Body of pancreas (tissue), 4 donors: ENCODE measurements around the gene SBK2. TPM values are rescaled to one million over a fixed set of nuclear protein-coding genes. Genes with fewer than 3 reads are reported as not detected.

ENCODE experiments used
- ATAC-seq: fragments of 150-250 bp; one replicate; pipeline ENCODE4 v1.9.1; 2016
- DNase-seq, 4 donors: peaks; one replicate each; pipeline ENCODE4 v3.0.0-alpha.2; 2019
- H3K27ac ChIP-seq, 4 donors: fragments of 200-600 bp; sonication (generic); 1 replicate in 3 of 4; 2 replicates in 1 of 4; pipeline versions ENCODE4 v1.5.1 to v1.6.1; 2016 to 2019; ENCODE audit warnings: mild to moderate bottlenecking in 1 of 4, mixed read lengths in 1 of 4, moderate library complexity in 1 of 4
- H3K27me3 ChIP-seq, 2 donors: fragments of 200-600 bp; sonication (generic); one replicate each; pipeline ENCODE4 v1.6.0; 2016; ENCODE audit warnings: mild to moderate bottlenecking in 1 of 2
- H3K36me3 ChIP-seq, 2 donors: fragments of 200-600 bp; sonication (generic); replicated peaks in 1 of 2; 2 replicates each; pipeline ENCODE4 v1.5.1; 2016; ENCODE audit warnings: low read depth in 2 of 2; ENCODE audit not compliant: insufficient read depth in 1 of 2
- H3K4me1 ChIP-seq: fragments of 200-600 bp; sonication (generic); one replicate; pipeline ENCODE4 v1.6.0; 2016
- H3K4me3 ChIP-seq, 2 donors: fragments of 200-600 bp; sonication (generic); 1 replicate in 1 of 2; 2 replicates in 1 of 2; pipeline ENCODE4 v1.5.1; 2016 to 2019
- H3K9me3 ChIP-seq, 3 donors: fragments of 200-600 bp; sonication (generic); 1 replicate in 2 of 3; 2 replicates in 1 of 3; pipeline ENCODE4 v1.5.1; 2016
- POLR2A ChIP-seq, 3 donors: fragments of 450-650 bp; IDR thresholded peaks; one replicate each; pipeline ENCODE4 v1.6.1; 2016; ENCODE audit warnings: antibody characterized with exemption in 3 of 3, mild to moderate bottlenecking in 2 of 3
- WGBS, 2 donors: methylation state at CpG; one replicate each; pipeline ENCODE4 v1.1.5; 2017; 5-methylcytosine and 5-hydroxymethylcytosine counted together
- intact Hi-C: fragments of 100-400 bp; cut with DNase I; formaldehyde crosslinking; loops from one replicate; pipeline ENCODE4 v1.15.1; 2023
- total RNA-seq, 2 donors: library from RNA; depleted of rRNA; stranded (reverse); fragments of >200 nt; gene quantifications; one replicate each; pipeline ENCODE4 v1.1.0, GENCODE V29; 2016
- TF ChIP-seq, protein P1 (sequence below), 7 experiments: fragments of 450-650 bp in 4 of 7; fragments of 200-600 bp in 3 of 7; sonication (generic) in 3 of 7; IDR thresholded peaks; one replicate each; pipeline ENCODE4 v1.5.1; 2016 to 2019; ENCODE audit warnings: antibody characterized with exemption in 7 of 7

The SBK2 gene
- total RNA-seq, 2 donors from 2014 or later = not detected

DNA sequence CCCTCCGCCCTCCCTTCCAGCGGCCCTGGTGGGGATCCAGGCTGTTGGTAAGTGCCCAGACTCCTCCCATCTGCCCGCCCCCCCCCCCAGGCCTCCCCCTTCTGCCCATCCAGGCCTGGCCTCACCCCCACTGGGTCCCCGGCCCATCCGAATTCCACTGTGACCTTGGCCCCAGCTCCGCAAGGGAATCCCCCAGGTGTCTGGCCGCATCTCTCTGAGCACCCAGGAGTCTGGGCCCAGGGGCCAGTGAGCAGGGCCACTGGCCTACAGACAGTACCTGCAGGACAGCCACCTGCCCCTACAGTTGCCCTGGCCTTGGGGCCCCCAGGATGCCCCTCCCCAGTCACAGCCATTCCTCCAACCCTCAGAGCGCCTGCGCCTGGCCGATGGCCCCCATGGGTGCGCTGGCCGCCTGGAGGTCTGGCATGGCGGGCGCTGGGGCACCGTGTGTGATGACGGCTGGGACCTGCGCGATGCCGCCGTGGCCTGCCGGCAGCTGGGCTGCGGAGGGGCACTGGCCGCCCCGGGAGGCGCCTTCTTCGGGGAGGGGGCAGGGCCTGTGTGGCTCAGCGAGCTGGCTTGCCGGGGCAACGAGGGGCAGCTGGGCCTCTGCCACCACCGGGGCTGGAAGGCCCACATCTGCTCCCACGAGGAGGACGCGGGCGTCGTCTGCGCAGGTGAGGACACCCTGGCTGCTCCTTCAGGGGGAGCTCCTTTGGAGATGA is 47.8 kb downstream of the SBK2 start:
- Histone ChIP-seq H3K27ac (peak overlapping the region in 1 of 4 donors; percentile 17), H3K9me3 (no peaks in the 10 kb centered on the region), H3K36me3 (no peaks in the 10 kb centered on the region), H3K4me1 (peaks cover 37% of the 10 kb centered on the region), H3K27me3 (no peaks in the 10 kb centered on the region), H3K4me3 (no peak overlapping the region)
- intact Hi-C loops = no loop called here
- ATAC-seq (no peak), DNase-seq (no peak)
- 48% methylated on average over 34 of the region's 36 CpGs; no CpG with 5 or more reads in 1 of the 2 donors for whole genome bisulfite sequencing, 2 donors
- TF ChIP-seq, protein P1, sequence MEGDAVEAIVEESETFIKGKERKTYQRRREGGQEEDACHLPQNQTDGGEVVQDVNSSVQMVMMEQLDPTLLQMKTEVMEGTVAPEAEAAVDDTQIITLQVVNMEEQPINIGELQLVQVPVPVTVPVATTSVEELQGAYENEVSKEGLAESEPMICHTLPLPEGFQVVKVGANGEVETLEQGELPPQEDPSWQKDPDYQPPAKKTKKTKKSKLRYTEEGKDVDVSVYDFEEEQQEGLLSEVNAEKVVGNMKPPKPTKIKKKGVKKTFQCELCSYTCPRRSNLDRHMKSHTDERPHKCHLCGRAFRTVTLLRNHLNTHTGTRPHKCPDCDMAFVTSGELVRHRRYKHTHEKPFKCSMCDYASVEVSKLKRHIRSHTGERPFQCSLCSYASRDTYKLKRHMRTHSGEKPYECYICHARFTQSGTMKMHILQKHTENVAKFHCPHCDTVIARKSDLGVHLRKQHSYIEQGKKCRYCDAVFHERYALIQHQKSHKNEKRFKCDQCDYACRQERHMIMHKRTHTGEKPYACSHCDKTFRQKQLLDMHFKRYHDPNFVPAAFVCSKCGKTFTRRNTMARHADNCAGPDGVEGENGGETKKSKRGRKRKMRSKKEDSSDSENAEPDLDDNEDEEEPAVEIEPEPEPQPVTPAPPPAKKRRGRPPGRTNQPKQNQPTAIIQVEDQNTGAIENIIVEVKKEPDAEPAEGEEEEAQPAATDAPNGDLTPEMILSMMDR (IDR thresholded peaks at IDR 0.05) = no peak
- no peak for TF ChIP-seq POLR2A (IDR thresholded peaks at IDR 0.05)

- 14 to 33% methylated on average over 11 to 12 of the region's 21 CpGs for WGBS, 2 donors
- Histone ChIP-seq H3K4me3 (no peak within 1 kb of the TSS), H3K4me1 (peaks cover 39% of the 10 kb centered on the region), H3K27me3 (no peaks in the 10 kb centered on the region), H3K9me3 (no peaks in the 10 kb centered on the region), H3K36me3 (no peaks in the 10 kb centered on the region), H3K27ac (peak within 1 kb of the TSS in 3 of 4 donors; percentile 12 to 64 (median 57))
- intact Hi-C loops = no loop called here
- no peak for ATAC-seq
- TF ChIP-seq, protein P1 (IDR thresholded peaks at IDR 0.05) = no peak
- no peak for TF ChIP-seq POLR2A (IDR thresholded peaks at IDR 0.05)
- no peak for DNase-seq
Measured at GRCh38 chr19:55487924-55488687, 48.8 kb downstream of the SBK2 start, which contains the start of gene SSC5D. SSC5D (plus strand) TSS chr19:55488436; CDS start chr19:55488590, 154 bp downstream.

DNA sequence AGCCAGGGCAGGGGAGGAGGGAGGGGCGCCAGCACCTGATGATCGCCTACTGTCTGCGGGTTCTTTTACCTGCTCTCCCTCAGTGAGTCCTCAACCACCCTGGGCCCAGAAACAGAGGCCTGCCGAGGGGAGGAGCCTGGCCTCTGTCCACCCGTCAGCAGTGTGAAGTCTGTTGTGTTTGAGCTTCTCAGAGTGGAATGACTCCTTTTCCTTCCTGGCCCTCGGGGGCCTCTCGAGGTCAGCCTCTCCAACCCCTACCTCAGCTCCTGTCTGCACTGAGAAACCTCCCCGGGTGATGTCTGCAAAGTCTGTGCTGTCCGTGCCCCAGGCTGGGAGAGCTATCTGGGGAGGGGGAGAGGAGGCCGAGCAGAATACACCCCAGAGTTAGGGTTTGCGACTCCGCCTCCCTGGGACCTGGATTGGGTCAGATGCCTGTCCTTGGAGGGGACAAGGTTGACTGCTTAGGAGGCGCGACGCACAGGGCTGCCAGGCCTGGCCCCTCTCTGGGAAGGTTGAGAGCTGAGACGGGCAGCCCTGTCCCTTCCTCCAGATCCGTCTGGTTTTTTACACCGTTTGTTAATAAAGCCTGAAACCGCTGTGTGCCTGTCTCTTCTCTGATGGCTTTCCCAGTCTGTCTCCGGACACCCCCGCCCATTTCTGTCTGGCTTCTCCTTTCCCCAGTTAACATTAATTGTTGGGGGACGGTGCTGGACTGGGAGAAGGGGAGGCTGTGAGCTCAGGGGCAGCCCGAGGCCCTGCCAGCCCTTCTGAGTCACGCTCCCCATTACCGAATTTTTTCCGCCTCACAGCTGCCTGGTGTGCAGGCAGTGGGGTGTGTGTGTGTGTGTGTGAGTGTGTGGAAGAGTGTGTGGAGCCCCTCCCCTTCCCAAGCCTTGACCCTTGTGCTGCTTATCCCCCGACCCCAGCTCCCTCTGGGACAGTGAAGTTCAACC is 49.7 kb downstream of the SBK2 start:
- DNase-seq = no peak
- Histone ChIP-seq H3K4me1 (peaks cover 39% of the 10 kb centered on the region), H3K4me3 (no peak overlapping the region), H3K27ac (peak overlapping the region in 3 of 4 donors; percentile 12 to 64 (median 57)), H3K9me3 (no peaks in the 10 kb centered on the region), H3K27me3 (no peaks in the 10 kb centered on the region), H3K36me3 (no peaks in the 10 kb centered on the region)
- intact Hi-C loops = no loop called here
- 36 to 42% methylated on average over 11 to 27 of the region's 27 CpGs for WGBS, 2 donors
- no peak for ATAC-seq
- TF ChIP-seq POLR2A (IDR thresholded peaks at IDR 0.05) = no peak
- TF ChIP-seq, protein P1 (IDR thresholded peaks at IDR 0.05) = no peak

DNA sequence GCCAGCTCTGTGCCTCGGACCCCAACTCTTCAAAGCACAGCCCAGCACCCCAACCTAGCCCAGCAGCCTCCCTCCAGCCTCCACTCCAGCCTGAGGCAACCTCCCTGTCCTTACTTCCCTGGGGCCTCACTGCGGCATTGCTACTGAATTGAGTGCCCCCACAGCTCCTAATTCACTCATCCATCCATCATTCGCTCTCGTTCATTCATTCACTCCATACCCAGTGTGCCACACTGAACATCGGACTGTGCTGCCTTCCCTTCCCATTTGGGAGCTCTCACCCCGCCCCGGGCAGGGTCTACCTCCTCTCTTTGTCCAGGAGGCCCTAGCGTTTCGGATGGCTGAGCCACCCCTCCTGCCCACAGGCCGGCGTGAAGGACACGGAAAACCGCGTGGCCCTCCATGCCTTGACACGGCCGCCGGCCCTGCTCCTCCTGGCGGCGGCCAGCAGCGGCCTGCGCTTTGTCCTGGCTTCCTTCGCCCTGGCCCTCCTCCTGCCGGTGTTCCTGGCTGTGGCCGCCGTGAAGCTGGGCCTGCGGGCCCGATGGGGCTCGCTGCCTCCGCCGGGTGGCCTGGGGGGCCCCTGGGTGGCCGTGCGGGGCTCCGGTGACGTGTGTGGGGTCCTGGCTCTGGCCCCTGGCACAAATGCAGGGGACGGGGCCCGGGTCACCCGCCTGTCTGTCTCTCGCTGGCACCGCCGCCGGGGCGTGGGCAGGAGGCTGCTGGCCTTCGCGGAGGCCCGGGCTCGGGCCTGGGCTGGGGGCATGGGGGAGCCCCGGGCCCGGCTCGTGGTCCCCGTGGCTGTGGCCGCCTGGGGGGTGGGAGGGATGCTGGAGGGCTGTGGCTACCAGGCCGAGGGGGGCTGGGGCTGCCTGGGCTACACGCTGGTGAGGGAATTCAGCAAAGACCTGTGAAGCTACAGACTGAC is 50.6 kb downstream of the SBK2 start:
- Histone ChIP-seq H3K36me3 (no peaks in the 10 kb centered on the region), H3K27ac (peak overlapping the region in 1 of 4 donors; percentile 64), H3K9me3 (no peaks in the 10 kb centered on the region), H3K4me1 (peaks cover 39% of the 10 kb centered on the region), H3K27me3 (no peaks in the 10 kb centered on the region), H3K4me3 (no peak overlapping the region)
- TF ChIP-seq, protein P1 (IDR thresholded peaks at IDR 0.05) = no peak
- no peak for TF ChIP-seq POLR2A (IDR thresholded peaks at IDR 0.05)
- DNase-seq = no peak
- intact Hi-C loops = no loop called here
- no peak for ATAC-seq
- 67 to 76% methylated on average over 17 to 45 of the region's 53 CpGs for WGBS, 2 donors
